NCI-H2029 treated with DMSO at 0.1 percent for 48 hours (cell line): ENCODE results near the gene ROPN1B.

Experiments used
- DNase-seq: peaks from one replicate; lab custom pipeline; 2025; lab: John Stamatoyannopoulos, UW

The ROPN1B gene

GRCh38 chr3:126004692-126005091 lies 35.7 kb downstream of the ROPN1B start:
- DNase-seq: no peak

- DNase-seq: no peak
These were observed 37.0 kb downstream of the ROPN1B start for GRCh38 chr3:126005951-126006350.

GRCh38 chr3:126008219-126008618 lies 39.2 kb downstream of the ROPN1B start:
- no peak for DNase-seq

- no peak for DNase-seq
These were observed 40.2 kb downstream of the ROPN1B start for GRCh38 chr3:126009181-126009580.

- no peak for DNase-seq
These were observed 44.8 kb downstream of the ROPN1B start for GRCh38 chr3:126013751-126014156.

- DNase-seq: no peak
These were observed 45.3 kb downstream of the ROPN1B start for GRCh38 chr3:126014252-126014651.

GRCh38 chr3:126015075-126015474 lies 46.1 kb downstream of the ROPN1B start:
- no peak for DNase-seq

- no peak for DNase-seq
These were observed 47.6 kb downstream of the ROPN1B start for GRCh38 chr3:126016616-126017015.

- no peak for DNase-seq
These were observed 48.4 kb downstream of the ROPN1B start for GRCh38 chr3:126017362-126017761.

GRCh38 chr3:126018545-126018944 lies 49.6 kb downstream of the ROPN1B start:
- no peak for DNase-seq

- DNase-seq: no peak
These were observed 50.0 kb downstream of the ROPN1B start for GRCh38 chr3:126018995-126019394.

- DNase-seq: no peak
These were observed 50.7 kb downstream of the ROPN1B start for GRCh38 chr3:126019683-126020082.

GRCh38 chr3:126021224-126021623 lies 52.2 kb downstream of the ROPN1B start:
- no peak for DNase-seq

GRCh38 chr3:126021702-126022101 lies 52.7 kb downstream of the ROPN1B start:
- no peak for DNase-seq

- no peak for DNase-seq
These were observed 53.9 kb downstream of the ROPN1B start for GRCh38 chr3:126022741-126023359.

GRCh38 chr3:126023390-126023789 lies 54.4 kb downstream of the ROPN1B start:
- DNase-seq: no peak

- DNase-seq: no peak
These were observed 55.3 kb downstream of the ROPN1B start for GRCh38 chr3:126024049-126024854.

GRCh38 chr3:126025116-126025729 lies 56.2 kb downstream of the ROPN1B start:
- no peak for DNase-seq

GRCh38 chr3:126025862-126026261 lies 56.9 kb downstream of the ROPN1B start:
- DNase-seq: no peak

GRCh38 chr3:126026277-126026751 lies 57.3 kb downstream of the ROPN1B start:
- no peak for DNase-seq

GRCh38 chr3:126026761-126027160 lies 57.8 kb downstream of the ROPN1B start:
- DNase-seq: no peak

- no peak for DNase-seq
These were observed 59.1 kb downstream of the ROPN1B start for GRCh38 chr3:126028096-126028495.

- no peak for DNase-seq
These were observed 60.3 kb downstream of the ROPN1B start for GRCh38 chr3:126029241-126029640.
